ENCODE data around the gene SIGLEC9.
A peak's percentile ranks its signal among the peaks of the same experiment; 100 is the strongest.

DNA sequence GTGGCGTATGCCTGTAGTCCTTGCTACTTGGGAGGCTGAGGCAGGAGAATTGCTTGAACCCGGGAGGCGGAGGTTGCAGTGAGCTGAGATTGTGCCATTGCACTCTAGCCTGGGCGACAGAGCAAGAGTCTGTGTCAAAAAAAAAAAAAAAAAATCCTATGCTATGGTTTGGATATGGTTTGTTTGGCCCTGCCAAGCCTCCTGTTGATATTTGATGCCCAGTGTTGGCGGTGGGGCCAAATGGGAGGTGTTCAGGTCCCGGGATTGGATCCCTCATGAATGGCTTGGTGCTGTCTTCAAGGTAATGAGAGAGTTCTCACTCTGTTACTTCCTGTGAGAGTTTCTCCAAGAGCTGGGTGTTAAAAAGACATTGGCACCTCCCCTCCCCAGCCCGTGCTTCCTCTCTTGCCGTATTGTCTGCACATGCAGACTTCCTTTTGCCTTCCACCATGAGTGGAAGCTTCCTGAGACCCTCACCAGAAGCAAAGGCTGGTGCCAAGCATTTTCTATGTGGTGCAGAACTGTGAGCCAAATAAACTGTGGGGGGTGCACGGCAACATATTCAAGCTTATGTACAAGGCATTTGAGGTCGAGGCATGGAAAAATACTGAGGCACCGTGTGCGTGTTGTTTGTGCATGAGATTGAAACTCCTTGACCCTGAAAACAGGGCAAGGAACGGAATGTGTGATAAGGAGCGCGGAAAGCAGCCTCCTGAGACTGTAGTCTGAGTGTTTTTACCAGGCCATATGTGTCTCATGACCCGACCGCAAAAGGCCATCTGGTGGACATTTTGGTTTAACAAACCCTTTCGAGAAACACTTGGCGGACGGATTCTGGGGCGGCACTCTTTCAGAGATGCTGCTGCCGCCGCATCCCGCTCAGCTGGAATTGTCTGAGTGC is 7.3 kb downstream of the SIGLEC9 start:
- TF ChIP-seq, protein P1, sequence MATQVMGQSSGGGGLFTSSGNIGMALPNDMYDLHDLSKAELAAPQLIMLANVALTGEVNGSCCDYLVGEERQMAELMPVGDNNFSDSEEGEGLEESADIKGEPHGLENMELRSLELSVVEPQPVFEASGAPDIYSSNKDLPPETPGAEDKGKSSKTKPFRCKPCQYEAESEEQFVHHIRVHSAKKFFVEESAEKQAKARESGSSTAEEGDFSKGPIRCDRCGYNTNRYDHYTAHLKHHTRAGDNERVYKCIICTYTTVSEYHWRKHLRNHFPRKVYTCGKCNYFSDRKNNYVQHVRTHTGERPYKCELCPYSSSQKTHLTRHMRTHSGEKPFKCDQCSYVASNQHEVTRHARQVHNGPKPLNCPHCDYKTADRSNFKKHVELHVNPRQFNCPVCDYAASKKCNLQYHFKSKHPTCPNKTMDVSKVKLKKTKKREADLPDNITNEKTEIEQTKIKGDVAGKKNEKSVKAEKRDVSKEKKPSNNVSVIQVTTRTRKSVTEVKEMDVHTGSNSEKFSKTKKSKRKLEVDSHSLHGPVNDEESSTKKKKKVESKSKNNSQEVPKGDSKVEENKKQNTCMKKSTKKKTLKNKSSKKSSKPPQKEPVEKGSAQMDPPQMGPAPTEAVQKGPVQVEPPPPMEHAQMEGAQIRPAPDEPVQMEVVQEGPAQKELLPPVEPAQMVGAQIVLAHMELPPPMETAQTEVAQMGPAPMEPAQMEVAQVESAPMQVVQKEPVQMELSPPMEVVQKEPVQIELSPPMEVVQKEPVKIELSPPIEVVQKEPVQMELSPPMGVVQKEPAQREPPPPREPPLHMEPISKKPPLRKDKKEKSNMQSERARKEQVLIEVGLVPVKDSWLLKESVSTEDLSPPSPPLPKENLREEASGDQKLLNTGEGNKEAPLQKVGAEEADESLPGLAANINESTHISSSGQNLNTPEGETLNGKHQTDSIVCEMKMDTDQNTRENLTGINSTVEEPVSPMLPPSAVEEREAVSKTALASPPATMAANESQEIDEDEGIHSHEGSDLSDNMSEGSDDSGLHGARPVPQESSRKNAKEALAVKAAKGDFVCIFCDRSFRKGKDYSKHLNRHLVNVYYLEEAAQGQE (IDR thresholded peaks at IDR 0.05; ENCODE audit: low read depth) = no peak
- TF ChIP-seq, protein P2, sequence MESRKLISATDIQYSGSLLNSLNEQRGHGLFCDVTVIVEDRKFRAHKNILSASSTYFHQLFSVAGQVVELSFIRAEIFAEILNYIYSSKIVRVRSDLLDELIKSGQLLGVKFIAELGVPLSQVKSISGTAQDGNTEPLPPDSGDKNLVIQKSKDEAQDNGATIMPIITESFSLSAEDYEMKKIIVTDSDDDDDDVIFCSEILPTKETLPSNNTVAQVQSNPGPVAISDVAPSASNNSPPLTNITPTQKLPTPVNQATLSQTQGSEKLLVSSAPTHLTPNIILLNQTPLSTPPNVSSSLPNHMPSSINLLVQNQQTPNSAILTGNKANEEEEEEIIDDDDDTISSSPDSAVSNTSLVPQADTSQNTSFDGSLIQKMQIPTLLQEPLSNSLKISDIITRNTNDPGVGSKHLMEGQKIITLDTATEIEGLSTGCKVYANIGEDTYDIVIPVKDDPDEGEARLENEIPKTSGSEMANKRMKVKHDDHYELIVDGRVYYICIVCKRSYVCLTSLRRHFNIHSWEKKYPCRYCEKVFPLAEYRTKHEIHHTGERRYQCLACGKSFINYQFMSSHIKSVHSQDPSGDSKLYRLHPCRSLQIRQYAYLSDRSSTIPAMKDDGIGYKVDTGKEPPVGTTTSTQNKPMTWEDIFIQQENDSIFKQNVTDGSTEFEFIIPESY (IDR thresholded peaks at IDR 0.05; ENCODE audit: extremely low read depth, insufficient replicate concordance, low read length) = no peak
- TF ChIP-seq, protein P3, sequence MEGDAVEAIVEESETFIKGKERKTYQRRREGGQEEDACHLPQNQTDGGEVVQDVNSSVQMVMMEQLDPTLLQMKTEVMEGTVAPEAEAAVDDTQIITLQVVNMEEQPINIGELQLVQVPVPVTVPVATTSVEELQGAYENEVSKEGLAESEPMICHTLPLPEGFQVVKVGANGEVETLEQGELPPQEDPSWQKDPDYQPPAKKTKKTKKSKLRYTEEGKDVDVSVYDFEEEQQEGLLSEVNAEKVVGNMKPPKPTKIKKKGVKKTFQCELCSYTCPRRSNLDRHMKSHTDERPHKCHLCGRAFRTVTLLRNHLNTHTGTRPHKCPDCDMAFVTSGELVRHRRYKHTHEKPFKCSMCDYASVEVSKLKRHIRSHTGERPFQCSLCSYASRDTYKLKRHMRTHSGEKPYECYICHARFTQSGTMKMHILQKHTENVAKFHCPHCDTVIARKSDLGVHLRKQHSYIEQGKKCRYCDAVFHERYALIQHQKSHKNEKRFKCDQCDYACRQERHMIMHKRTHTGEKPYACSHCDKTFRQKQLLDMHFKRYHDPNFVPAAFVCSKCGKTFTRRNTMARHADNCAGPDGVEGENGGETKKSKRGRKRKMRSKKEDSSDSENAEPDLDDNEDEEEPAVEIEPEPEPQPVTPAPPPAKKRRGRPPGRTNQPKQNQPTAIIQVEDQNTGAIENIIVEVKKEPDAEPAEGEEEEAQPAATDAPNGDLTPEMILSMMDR (IDR thresholded peaks at IDR 0.05 in 2 of 3, conservative IDR thresholded peaks at IDR 0.05 in 1 of 3; ENCODE audit: borderline replicate concordance in 1 of 3, insufficient read depth in 1 of 3, low read depth in 2 of 3, low read length in 2 of 3) = peak in 2 of 3 experiments; percentile 14; a peak in 2 of 6 replicates
- no peak for TF ChIP-seq EZH2 (IDR thresholded peaks at IDR 0.05)

Measured in HCT116 (cell line).